Mammary epithelial cell (primary cell): ENCODE data around the gene RIC1.

Experiments used
- CTCF ChIP-seq, 2 donors: IDR thresholded peaks in 1 of 2; conservative IDR thresholded peaks in 1 of 2; 2 replicates each; pipeline ENCODE4 v1.5.1; 2011 to 2012; ENCODE audit warnings: inconsistent platforms in 2 of 2, low read length in 2 of 2, mild to moderate bottlenecking in 2 of 2, control low read depth in 1 of 2, low read depth in 1 of 2; ENCODE audit not compliant: insufficient read depth in 1 of 2; ENCODE audit errors: extremely low read depth in 1 of 2
- EZH2 ChIP-seq: IDR thresholded peaks from 2 replicates; pipeline ENCODE4 v1.6.1; 2012; ENCODE audit warnings: low read length, inconsistent platforms, borderline replicate concordance

GRCh38 chr9:5596173-5596572 lies 32.7 kb upstream of the RIC1 start:
- TF ChIP-seq CTCF (conservative IDR thresholded peaks at IDR 0.05 in 1 of 2, IDR thresholded peaks at IDR 0.05 in 1 of 2; ENCODE audit: extremely low read depth in 1 of 2, insufficient read depth in 1 of 2, low read depth in 1 of 2, low read length in 2 of 2): no peak
- TF ChIP-seq EZH2: no peak
